ENCODE data around the gene UST.
A peak's percentile ranks its signal among the peaks of the same experiment; 100 is the strongest.

Gene UST

GRCh38 chr6:148808786-148809304, 62.0 kb downstream of the UST start:
- DNase-seq = no peak

- DNase-seq = no peak
Observed at GRCh38 chr6:148811459-148811858, 64.6 kb downstream of the UST start.

- no peak for DNase-seq
Observed at GRCh38 chr6:148814082-148814790, 67.4 kb downstream of the UST start.

GRCh38 chr6:148814869-148815268, 68.0 kb downstream of the UST start:
- no peak for DNase-seq

GRCh38 chr6:148816117-148816516, 69.3 kb downstream of the UST start:
- no peak for DNase-seq

- peak; percentile 41 for DNase-seq
Observed at GRCh38 chr6:148817689-148818088, 70.9 kb downstream of the UST start.

GRCh38 chr6:148818939-148819575, 72.2 kb downstream of the UST start:
- no peak for DNase-seq

- no peak for DNase-seq
Observed at GRCh38 chr6:148819852-148820251, 73.0 kb downstream of the UST start.

- no peak for DNase-seq
Observed at GRCh38 chr6:148822819-148823218, 76.0 kb downstream of the UST start.

GRCh38 chr6:148824291-148824690, 77.5 kb downstream of the UST start:
- DNase-seq = no peak

GRCh38 chr6:148824960-148825359, 78.1 kb downstream of the UST start:
- DNase-seq = no peak

- no peak for DNase-seq
Observed at GRCh38 chr6:148825492-148825891, 78.7 kb downstream of the UST start.

GRCh38 chr6:148827416-148828045, 80.7 kb downstream of the UST start:
- no peak for DNase-seq

- no peak for DNase-seq
Observed at GRCh38 chr6:148828047-148828446, 81.2 kb downstream of the UST start.

- DNase-seq = no peak
Observed at GRCh38 chr6:148829415-148830101, 82.7 kb downstream of the UST start.

GRCh38 chr6:148830614-148831013, 83.8 kb downstream of the UST start:
- no peak for DNase-seq

GRCh38 chr6:148831064-148831463, 84.2 kb downstream of the UST start:
- DNase-seq = no peak

- no peak for DNase-seq
Observed at GRCh38 chr6:148831531-148831930, 84.7 kb downstream of the UST start.

GRCh38 chr6:148835920-148836441, 89.2 kb downstream of the UST start:
- DNase-seq = no peak

- DNase-seq = no peak
Observed at GRCh38 chr6:148836751-148837150, 89.9 kb downstream of the UST start.

GRCh38 chr6:148837941-148838340, 91.1 kb downstream of the UST start:
- no peak for DNase-seq

GRCh38 chr6:148839044-148839443, 92.2 kb downstream of the UST start:
- no peak for DNase-seq

- no peak for DNase-seq
Observed at GRCh38 chr6:148840256-148840655, 93.4 kb downstream of the UST start.

All from hematopoietic multipotent progenitor cell treated with erythropoietin and hydrocortisone succinate and interleukin-3 and kit ligand, for 4 days (in vitro differentiated cells).